Measurements from ENCODE around the gene APOBEC2.
"Not testable (repeated sequence)": the region's sequence is repeated elsewhere in the genome, so short reads cannot be mapped to it uniquely, and the experiment has no call there.

GRCh38 chr6:41006980-41007379 is 46.0 kb upstream of the APOBEC2 start:
- TF ChIP-seq EZH2 (IDR thresholded peaks at IDR 0.05; ENCODE audit: borderline replicate concordance, low read depth, low read length, severe bottlenecking), result not testable (repeated sequence)
- TF ChIP-seq, protein P1, sequence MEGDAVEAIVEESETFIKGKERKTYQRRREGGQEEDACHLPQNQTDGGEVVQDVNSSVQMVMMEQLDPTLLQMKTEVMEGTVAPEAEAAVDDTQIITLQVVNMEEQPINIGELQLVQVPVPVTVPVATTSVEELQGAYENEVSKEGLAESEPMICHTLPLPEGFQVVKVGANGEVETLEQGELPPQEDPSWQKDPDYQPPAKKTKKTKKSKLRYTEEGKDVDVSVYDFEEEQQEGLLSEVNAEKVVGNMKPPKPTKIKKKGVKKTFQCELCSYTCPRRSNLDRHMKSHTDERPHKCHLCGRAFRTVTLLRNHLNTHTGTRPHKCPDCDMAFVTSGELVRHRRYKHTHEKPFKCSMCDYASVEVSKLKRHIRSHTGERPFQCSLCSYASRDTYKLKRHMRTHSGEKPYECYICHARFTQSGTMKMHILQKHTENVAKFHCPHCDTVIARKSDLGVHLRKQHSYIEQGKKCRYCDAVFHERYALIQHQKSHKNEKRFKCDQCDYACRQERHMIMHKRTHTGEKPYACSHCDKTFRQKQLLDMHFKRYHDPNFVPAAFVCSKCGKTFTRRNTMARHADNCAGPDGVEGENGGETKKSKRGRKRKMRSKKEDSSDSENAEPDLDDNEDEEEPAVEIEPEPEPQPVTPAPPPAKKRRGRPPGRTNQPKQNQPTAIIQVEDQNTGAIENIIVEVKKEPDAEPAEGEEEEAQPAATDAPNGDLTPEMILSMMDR (IDR thresholded peaks at IDR 0.05; ENCODE audit: borderline replicate concordance, extremely low read depth, low read length, poor library complexity, severe bottlenecking), result not testable (repeated sequence)
